HL-60/S4 treated with retinoic acid at 250 ng/mL for 4 days and 3 days (cell line): ENCODE data around the gene QKI.
"Not testable (repeated sequence)": the region's sequence is repeated elsewhere in the genome, so short reads cannot be mapped to it uniquely, and the experiment has no call there.

ENCODE experiments used
- in situ Hi-C: fragments of 300-500 bp; cut with MboI; formaldehyde crosslinking; loops from 2 replicates; pipeline ENCODE4 v1.7.0; 2022; ENCODE audit warnings: low sequenced_read_pairs

The QKI gene

DNA sequence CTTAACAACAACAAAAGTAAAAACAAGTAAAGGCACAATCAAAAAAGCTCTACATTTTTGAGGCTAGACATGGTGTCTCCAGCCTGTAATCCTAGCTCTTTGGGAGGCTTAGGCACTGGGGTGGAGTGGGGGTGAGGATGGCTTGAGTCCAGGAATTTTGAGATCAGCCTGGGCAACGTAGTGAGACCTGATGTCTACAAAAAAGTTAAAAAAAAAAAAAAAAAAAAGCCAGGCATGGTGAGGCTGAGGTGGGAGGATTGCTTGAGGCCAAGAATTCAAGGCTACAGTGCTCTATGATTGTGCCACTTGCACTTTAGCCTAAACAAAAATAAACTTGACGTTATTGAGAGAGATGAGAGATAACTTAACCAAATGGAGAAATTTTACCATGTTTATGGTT, 60.1 kb downstream of the QKI start:
- in situ Hi-C loops = no loop called here

DNA sequence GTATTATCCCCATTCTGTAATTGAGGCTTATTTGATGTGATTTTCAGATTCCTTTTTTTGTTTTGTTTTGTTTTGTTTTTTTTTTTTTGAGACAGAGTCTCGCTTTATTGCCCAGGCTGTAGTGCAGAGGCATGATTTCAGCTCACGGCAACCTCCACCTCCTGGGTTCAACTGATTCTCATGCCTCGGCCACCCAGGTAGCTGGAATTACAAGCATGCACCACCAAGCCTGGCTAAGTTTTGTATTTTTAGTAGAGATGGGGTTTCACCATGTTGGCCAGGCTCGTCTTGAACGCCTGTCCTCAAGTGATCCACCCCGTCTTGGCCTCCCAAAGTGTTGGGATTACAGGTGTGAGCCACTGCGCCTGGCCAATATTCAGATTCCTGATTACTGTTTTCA, 62.4 kb downstream of the QKI start:
- in situ Hi-C loops = not testable (repeated sequence)

DNA sequence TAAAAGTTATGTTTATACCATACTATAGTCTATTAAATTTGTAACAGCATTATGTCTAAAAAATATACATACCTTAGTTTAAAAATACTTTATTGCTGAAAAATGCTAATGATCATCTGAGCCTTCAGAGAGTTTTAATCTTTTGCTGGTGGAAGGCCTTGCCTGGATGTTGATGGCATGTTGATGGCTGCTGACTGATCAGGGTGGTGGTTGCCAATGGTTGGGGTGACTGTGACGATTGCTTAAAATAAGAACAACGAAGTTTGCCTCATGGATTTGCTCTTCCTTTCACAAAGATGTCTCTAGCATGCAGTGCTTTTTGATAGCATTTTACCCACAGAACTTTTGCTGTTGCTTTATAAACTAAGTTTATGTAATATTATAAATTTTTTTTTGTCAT, 68.6 kb downstream of the QKI start:
- in situ Hi-C loops = no loop called here

DNA sequence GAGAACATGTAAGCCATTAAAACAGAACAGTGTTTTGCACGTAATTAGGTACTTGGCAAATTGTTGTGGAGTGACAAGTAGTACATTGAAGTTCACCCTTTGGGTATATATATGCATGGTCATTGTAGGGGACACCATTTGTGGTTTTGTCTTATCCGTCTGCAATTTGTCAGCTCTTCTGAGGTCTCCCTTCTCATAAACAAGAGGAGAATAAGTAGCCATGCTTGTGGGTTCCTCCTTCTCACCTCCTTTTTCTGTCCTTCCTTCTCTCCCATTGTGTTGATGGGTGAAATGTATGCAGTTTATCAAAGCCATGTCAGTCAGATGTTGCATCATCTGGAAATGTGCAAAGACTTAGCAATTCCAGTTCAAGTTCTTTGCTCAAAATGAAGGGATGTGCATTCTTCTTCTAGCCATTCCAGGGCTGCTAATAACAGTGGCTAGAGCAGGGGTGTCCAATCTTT, 70.9 kb downstream of the QKI start:
- in situ Hi-C loops = no loop called here

DNA sequence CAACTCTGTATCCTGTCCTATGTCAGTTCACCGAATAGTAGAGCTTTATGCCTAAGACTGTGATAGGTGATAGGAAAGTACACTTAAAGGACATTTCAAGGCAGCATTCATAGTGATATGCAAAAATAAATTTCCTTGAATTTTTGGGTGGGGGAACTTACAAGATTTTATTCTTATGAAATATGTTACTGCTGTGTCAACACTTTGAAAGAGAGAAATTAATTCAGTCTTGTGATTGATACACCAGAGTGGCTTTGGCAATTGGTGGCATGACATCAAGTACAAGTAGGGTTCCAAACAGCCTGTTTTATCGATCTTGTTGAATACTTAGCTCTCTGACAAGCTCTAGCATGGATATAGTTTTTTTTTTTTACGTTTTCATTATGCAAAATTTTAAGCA, 72.3 kb downstream of the QKI start:
- in situ Hi-C loops = no loop called here

DNA sequence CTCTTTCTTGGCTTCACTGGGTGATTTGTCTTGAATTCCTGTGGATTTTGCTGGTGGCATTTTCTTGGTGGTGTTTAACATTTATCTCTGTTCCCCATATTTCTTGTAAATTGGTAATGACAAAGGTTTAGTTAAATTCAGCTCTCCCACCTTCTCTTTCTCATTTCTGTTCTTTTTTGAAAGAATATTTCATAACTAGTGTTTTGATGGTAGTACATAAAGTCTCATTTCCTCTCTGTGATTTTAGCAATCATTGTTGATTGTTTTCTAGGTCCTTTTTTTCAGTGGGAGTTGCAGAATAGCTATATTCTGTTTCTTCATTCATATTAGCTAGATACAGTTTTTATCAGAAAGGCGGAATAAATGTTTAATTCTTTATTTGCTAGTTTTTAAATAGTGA, 73.1 kb downstream of the QKI start:
- in situ Hi-C loops = no loop called here

DNA sequence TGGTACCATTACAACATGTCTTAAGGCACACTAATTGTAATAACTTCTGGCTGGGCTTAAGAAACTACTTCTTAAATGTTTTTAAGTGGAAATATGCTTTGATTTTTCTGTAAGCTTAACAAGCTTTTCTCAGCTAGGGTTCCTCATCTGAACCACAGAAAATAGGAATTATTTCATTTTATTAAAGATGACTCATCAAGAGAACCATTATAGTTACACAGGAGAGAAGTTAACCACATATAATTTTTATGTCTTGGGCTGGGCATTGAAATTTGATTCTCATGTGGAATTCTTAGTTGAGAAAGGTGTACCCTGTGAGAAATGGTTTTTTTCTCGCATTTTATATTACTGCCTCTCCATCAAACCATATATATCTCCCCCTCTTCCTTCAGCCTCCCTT, 75.1 kb downstream of the QKI start:
- in situ Hi-C loops = no loop called here

DNA sequence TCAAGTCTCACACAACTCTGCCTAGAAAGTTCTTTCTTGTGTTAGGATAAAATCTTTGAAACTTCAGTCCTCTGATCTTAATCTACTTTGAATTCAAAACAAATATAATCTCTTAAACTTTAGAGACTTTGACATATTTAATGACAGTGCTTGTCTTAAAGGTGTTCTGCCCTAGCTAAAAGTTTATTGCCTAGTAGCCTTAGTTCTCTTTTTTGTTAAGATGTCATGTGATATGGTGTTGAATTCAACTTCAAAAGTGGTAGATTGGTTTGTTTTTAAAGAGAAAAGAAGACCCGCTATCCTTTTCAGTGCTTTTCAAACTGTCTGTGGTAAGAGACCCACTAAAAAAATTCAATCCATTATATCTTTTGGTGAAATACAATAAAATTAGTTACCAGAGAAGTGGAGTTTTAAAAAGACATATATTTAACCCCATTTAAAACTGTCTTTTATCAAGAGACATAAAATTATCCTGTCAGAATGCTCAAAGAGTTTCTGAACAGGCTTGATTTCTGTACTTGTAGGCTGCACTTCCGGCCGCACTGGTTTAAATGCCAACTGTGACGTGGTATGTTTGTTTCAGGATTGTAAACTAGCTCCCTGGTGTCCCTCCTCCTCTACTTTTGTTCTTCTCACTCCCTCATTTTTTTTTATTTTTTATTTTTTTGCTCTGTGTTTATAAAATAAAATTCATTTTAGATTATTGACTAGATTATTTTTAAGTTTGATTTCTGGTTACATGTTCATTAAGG, 76.5 kb downstream of the QKI start:
- in situ Hi-C loops = no loop called here

DNA sequence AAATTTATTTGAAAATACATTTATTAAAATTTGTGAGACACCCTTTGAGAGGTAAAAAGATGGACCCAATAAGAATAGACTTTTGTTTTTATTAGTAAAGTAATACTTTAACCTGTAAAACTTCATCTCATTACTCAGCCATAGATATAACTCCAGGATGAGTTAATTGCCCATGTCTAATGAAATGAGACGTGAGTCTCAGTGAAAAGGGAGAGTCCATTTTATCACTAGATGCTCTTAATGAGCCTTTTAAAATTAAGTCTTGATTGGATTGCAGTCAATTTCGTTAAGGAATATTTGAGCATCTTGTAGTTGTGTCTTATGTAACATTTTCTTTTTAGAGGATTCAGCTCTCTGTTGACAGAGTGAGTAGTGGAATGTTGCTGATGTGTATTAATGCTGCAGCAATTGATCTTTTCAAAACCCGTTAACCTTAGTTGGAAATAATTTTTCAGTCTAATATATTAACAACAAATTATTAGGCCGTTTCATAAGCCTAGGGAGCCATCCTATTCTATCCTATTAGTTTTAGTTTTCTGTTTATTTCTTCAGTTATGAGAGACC, 77.3 kb downstream of the QKI start:
- in situ Hi-C loops = no loop called here

DNA sequence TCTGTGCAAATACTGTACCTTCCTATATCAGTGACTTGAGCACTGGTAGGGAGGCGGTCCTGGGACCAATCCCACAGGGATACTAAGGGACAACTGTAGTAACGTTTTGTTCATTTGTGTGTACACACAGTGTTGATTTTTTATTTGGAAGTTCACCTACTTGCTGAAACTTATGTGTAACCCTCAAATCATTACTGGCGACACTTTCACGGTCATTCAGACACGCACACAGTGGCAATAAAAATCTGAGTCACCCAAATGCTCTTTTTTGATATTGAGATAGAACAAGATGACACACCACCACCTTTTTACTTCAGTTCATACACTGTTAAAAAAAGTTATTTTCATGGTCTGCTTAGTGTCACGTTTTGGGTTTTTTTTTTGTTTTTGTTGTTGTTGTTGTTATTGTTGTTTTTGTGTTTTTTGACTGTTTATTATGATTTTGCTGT, 79.8 kb downstream of the QKI start:
- in situ Hi-C loops = no loop called here

DNA sequence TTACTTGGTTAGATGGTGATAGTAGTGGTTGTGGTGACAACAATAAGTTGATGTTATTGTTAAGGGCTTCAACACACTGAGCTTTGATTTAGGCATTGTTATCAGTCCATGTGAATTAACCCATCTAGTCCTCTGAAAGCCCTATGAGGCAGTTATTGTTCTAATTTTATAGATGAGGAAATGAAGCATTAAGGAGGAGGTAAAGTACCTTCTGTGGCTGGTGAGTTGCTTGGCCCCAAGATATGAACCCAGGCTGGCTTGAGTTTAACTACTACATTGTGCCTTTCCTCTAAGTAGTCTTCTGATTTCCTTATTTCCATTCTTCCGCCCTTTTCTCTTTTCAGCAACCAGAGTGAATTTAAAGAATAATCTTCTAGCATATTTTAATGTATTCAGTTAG, 81.7 kb downstream of the QKI start:
- in situ Hi-C loops = no loop called here

DNA sequence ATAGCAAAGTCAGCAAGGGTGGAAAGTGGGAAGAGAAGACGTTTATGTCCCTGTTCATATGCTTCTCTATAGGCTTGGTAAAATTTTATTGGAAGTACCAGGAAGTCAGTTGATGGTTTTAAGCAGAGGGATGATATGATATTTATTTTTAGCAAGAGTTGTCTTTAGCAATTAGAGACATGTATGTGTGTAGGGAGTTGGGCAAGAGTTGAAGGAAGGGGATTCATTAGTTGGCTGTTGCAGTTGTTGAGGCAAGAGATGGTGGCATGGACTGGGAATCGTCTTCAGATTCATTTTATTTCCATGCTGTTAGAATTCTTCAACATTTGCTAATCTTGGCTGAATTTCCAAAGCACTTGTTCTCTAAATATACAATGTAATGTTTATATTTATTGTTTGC, 85.6 kb downstream of the QKI start:
- in situ Hi-C loops = no loop called here

DNA sequence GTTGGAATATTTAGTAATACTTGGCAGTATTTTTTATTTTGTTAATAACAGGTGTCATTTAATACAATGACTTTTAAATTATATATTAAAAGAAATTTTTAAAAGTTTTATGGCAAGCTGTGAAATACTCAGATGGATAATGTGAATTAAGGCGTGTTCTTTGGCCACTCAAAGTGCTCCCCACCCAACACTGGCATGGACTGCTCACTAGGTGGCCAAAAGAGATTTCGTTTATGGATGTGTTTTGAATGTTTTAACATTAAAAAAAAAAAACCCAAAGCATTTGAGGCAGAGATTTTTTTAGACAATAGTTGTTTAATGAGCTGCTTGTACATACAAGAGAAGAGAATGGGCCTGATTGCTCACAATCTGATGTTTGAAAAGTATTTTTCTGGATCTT, 86.5 kb downstream of the QKI start:
- in situ Hi-C loops = no loop called here

DNA sequence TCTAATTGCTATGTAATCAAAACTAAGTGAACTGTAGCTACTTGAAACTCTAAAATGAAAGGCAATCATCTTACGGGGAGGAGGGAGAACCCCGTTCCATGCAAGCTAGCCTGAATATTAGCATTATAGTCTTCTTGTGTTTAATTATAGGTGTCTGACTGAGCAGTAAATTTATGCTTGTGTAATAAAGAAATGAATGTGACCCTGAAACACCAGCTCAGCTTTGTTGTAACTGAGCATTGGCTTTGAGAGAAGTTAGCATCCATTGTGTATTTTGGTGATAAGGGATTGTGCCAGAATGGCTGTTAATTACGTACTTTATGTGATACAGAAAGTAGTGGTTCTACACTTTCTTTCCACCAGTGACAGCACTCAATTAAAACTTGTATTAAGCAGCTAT, 86.9 kb downstream of the QKI start:
- in situ Hi-C loops = no loop called here

DNA sequence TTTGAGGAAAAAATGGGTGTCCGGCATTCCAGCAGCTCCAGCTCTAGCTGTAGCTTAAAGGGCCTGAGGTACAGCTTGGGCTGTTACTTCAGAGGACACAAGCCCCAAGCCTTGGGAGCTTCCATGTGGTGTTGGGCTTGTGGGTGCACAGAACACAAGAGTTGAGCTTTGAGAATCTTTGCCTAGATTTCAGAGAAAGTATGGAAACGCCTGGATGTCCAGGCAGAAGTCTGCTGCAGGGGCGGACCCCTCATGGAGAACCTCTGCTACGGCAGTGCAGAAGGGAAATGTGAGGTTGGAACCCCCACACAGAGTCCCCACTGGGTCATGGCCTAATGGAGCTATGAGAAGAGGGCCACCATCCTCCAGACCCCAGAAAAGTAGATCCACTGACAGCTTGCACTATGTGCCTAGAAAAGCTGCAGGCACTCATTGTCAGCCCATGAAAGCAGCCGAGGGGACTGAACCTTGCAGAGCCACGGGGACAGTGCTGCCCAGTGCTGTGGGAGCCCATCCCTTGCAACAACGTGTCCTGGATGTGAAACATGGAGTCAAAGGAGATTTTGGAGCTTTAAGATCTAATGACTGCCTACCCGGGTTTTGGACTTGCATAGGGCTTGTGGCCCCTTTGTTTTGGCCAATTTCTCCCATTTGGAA, 90.6 kb downstream of the QKI start:
- in situ Hi-C loops = no loop called here

DNA sequence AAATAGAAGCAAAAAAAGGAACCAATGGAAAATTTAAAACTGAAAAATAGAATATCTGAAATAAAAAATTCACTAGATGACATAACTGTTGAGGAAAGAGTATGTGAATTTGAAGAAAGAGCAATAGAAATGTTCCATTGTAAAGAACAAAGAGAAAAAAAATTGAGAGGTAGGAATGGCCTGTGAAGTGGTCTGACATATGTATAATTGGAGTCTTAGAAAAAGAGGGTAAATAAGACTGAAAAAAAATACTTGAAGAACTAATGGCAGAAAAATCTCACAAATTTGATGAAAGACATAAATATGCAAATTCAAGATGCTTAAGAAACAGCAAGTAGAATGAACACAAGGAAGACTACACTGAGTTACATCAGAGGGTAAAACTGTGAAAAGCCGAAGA, 93.4 kb downstream of the QKI start:
- in situ Hi-C loops = no loop called here

DNA sequence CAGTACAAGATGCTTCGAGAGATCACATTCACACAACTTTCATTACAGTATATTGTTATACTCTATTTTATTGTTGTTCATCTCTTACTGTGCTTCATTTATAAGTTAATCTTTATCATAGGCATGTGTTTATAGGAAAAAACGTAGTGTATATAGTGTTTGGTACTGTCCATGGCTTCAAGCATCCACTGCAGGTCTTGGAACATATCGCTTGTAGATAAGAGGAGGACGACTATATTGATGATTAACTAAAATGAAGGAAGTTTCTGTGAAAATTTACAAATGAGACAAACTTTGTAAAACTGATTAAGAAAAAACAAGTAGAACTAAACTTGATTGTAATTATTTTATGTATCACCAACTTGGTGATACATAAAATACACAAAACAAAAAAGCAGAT, 98.5 kb downstream of the QKI start:
- in situ Hi-C loops = no loop called here

DNA sequence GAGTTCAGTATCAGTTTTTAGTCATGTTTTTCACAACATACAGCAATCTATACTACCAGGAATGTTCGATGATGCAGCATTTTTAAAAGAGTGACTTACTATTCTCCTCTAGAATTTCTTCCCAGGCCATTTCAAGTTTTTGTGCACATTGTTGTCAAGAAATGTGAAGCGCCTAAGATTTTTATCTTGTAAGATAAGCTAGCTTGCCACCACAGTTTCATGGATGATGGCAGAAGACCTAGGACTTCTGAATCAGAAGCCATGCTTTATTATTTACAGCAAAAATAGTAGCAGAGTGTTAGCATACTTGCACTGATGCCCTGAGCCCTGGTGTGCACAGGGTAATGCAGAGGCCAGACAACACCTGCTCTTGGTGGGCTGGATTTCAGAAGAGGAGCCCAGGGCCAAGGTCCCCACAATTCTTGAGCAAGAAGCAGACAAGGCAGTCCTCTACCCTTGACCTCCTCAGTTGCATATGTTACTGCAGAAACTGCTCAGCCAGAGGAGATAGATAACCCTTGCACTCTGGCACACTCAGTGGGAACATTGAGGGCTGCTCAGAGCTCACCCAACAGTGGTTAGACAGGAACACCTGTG, 99.2 kb downstream of the QKI start:
- in situ Hi-C loops = no loop called here

DNA sequence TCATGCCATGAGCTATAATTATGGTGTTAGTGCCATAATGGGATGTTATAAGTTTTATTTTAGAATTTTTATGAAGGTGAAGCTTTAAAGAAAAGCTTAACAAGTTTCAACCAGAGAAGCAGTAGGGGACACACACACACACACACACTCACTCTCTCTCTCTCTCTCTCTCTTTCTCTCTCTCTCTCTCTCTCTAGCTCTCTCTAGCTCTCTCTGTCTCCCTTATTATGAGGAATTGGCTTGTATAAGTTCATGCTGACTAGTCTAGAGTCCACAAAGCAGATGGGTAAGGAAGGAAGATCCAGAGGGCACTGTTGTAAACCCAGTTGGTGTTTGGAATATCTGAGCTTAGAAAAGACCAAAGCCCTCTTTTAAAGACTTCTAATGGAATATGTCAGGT, 102.4 kb downstream of the QKI start:
- in situ Hi-C loops = no loop called here

DNA sequence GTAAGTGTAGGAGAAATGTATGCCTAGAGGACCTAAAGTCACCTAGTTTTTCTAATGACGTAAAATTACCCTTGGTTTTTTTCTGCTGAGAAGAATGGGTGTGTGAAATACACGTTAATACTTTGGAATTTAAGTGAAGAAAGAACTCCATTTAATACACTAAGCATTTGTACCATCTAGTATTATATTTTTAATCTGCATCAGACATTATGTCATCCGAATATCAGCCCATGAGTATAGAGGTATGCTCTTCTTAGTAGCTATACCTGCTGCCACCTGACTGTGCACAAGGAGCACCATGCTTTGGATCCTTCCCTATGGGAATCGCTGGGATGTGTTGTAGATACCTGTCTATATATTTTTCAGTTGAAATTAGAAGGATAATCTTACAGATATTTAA, 106.4 kb downstream of the QKI start:
- in situ Hi-C loops = no loop called here

DNA sequence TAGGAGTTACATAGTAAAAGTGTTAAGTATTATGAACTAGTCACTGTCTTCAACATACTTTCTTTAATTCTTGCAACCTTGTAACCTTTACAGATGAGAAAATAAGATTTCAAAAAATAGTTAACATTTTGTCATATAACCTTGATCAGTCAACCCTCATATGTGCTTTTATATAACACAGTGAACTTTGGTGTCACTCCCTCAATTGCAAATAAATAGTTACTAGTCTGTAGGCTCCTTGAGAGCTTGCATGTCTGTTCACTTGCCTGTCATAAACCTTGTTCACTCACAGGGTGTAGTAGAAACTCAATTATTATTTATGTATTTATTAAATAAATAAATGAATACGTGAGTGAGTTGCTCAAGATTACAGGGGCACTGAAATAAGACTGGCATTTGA, 107.5 kb downstream of the QKI start:
- in situ Hi-C loops = no loop called here

DNA sequence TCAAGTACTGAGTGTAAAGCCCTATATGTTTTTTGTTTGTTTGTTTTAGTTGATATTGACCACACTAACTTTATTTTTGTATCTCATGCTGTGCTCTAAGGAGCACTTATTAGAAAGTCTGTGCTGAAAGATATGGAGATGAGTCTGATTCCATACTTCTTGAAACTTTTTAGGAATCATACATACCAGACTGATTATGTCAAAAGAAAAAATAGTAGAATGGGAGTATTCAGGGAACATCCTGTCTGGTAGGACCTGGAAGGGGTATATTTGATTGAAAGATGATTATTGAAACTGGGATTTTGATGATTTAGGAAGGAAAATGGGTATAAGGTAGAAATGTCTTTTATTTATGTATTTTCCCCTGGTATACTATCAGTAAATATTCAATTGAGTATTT, 111.4 kb downstream of the QKI start:
- in situ Hi-C loops = no loop called here
